AG04449 (cell line): ENCODE data around the gene CFAP57.

ENCODE experiments used
- CTCF ChIA-PET: fragments of 350-600 bp; formaldehyde crosslinking; extraction: SDS; loops from one replicate; lab custom pipeline; 2021; ENCODE audit warnings: antibody characterized with exemption; lab: Yijun Ruan, JAX
- POLR2A ChIA-PET: fragments of 400-600, 350-600 bp; formaldehyde crosslinking; extraction: SDS; loops from one replicate; lab custom pipeline; 2020; ENCODE audit warnings: antibody characterized with exemption, inconsistent platforms; lab: Yijun Ruan, JAX
- DNase-seq: peaks from one replicate; pipeline ENCODE4 v3.0.0-alpha.2; 2010; ENCODE audit warnings: low read depth, low spot score
- H3K4me3 ChIP-seq: 2 replicates; pipeline ENCODE4 v1.5.1; 2011; ENCODE audit warnings: low read depth, mild to moderate bottlenecking, control low read depth, low read length
- CTCF ChIP-seq: IDR thresholded peaks from one replicate; pipeline ENCODE4 v1.5.1; 2011; ENCODE audit warnings: mild to moderate bottlenecking, moderate library complexity, low read length, control low read depth, inconsistent platforms; ENCODE audit not compliant: insufficient read depth; ENCODE audit errors: missing control alignments

Gene CFAP57

GRCh38 chr1:43217747-43218146 lies 45.6 kb downstream of the CFAP57 start:
- DNase-seq = no peak
- no peak overlapping the region for H3K4me3 ChIP-seq
- no peak for TF ChIP-seq CTCF
- POLR2A ChIA-PET = no interaction called here
- CTCF ChIA-PET = no interaction called here

GRCh38 chr1:43220905-43221778 lies 49.0 kb downstream of the CFAP57 start:
- DNase-seq = no peak

GRCh38 chr1:43221797-43222196 lies 49.7 kb downstream of the CFAP57 start:
- CTCF ChIA-PET = interaction anchor here (1.1 kb wide), 1 partner anchor 132 kb away, joined by 3 read pairs; no protein-coding TSS in a partner anchor
- no peak overlapping the region for H3K4me3 ChIP-seq
- POLR2A ChIA-PET = no interaction called here
- no peak for DNase-seq
- TF ChIP-seq CTCF = no peak

More at GRCh38 chr1:43220905-43221778, 49.0 kb downstream of the CFAP57 start:
- no peak overlapping the region for H3K4me3 ChIP-seq
- ChIA-PET CTCF (interaction anchor here (0.7 to 1.1 kb wide), 2 partner anchors 11 to 133 kb away, joined by 3 read pairs; no protein-coding TSS in a partner anchor), POLR2A (no interaction called here)
- TF ChIP-seq CTCF = no peak

- no peak overlapping the region for H3K4me3 ChIP-seq
- no peak for DNase-seq
- CTCF ChIA-PET = interaction anchor here (2.8 kb wide), 1 partner anchor 191 kb away, joined by 16 read pairs; no protein-coding TSS in a partner anchor
- POLR2A ChIA-PET = no interaction called here
- no peak for TF ChIP-seq CTCF
Observed at GRCh38 chr1:43222879-43223278, 50.7 kb downstream of the CFAP57 start.

GRCh38 chr1:43225168-43225567 lies 53.0 kb downstream of the CFAP57 start:
- no peak for TF ChIP-seq CTCF
- no peak overlapping the region for H3K4me3 ChIP-seq
- ChIA-PET CTCF (interaction anchor here (0.6 to 4.2 kb wide), 5 partner anchors 8 to 189 kb away, joined by 3 to 43 read pairs (median 16); partner anchors contain the start of genes MED8 and SZT2), POLR2A (no interaction called here)
- DNase-seq = no peak

- ChIA-PET POLR2A (interaction anchor here (1.0 kb wide), 1 partner anchor 186 kb away, joined by 3 read pairs; no protein-coding TSS in a partner anchor), CTCF (interaction anchor here (0.6 to 8.9 kb wide), 60 partner anchors 8 to 708 kb away, joined by 3 to 184 read pairs (median 4); partner anchors contain the start of genes C1orf210, CDC20, HYI and KDM4A)
- no peak overlapping the region for H3K4me3 ChIP-seq
- peak; percentile 86 for TF ChIP-seq CTCF
- DNase-seq = no peak
Observed at GRCh38 chr1:43227143-43227764, 55.1 kb downstream of the CFAP57 start.
